CD4-positive, alpha-beta T cell treated with Interleukin-2 at 100 ng/mL for 4 hours (primary cell): Measurements from ENCODE around the gene LCORL.
"Not testable (repeated sequence)": the region's sequence is repeated elsewhere in the genome, so short reads cannot be mapped to it uniquely, and the experiment has no call there.

Source experiments
- DNase-seq: peaks from one replicate; pipeline ENCODE4 v3.0.0-alpha.2; 2020; ENCODE audit warnings: low spot score

Gene LCORL

DNA sequence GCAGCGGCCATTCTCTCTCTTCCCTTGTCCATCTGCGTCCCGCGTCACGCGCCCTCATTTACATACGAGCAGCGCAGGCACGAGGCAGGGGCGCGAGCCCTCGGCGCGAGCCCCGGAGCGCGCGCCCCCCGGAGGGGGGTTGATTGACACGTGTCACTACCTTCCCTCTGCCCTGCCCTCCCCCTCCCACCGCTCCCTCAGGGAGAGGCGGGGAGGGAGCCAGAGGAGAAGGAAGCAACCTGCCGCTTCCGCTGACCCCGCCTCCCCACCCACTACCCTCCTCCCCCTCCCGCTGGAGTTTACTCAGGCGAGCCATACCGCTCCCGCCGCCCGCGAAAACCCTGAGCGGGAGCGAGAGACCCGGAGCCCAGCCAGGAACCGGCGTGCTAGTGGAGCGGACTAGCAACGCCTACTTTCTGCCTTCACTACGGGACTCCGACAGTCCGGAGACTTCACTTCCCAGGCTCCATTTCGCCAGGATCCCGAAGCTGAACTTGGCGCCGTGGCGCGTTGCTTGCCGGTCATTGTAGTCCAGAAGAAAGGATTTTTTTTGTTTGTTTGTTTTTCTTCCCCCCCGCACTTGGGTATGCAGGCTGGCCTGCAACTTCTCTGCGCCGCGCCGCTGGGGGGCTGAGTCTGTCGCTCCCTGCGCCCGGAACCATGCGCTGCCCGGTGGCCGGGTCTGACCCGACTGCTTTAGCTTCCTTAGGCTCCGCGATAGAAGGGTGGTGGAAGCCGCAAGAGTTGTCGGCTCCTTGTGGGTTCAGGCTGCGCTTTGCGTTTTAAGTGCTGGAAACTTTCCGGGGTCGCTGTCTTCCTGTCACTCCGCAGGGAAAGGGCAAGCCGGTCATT lies at the start of gene LCORL:
Gene LCORL (minus strand): TSS at position 36 of the 852 bp plus-strand sequence. CDS start 4 bp downstream, at position 32.
- DNase-seq = peak; percentile 90

DNA sequence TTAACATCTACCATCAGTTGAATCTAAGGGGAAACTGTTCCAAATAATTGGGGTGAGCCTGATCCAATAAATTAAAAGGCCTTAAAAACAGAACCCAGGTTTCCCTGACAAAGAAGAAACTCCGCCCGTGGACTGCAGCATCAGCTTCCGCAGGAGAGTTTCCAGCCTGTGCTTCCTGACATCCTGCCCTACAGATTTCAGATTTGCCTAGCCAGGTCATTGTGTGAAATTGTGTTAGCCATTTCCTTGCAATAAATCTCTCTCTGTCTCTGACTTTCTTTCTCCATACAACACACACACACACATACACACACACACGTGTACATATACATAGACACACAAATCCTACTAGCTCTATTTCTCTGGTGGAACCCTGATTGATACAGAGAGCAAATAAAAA lies 48.3 kb upstream of the LCORL start:
- no peak for DNase-seq

GRCh38 chr4:18067031-18067430 lies 45.5 kb upstream of the LCORL start:
- DNase-seq = no peak

GRCh38 chr4:18063079-18063478 lies 41.5 kb upstream of the LCORL start:
- DNase-seq = no peak

GRCh38 chr4:18057821-18058533 lies 36.4 kb upstream of the LCORL start:
- DNase-seq = no peak

DNA sequence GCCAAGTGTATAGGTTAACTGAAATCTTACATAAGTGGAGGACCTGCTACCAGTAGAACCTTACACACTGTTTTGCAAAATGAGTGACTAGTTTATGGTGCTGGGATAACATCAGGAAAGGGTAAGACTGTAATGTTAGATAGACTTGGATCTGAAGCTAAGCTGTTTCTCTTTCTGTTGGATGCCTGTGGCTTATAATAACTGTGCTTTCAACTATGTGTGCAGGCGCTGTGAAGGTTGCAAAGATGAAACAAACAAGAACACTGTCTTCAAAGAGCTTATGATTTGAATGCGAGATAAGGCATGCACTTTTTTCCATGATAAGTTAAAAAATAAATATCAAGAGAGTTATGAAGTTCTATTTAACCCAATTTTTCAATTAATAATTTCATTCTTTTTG lies 34.5 kb upstream of the LCORL start:
- no peak for DNase-seq

GRCh38 chr4:18052158-18052557 lies 30.6 kb upstream of the LCORL start:
- DNase-seq = no peak

DNA sequence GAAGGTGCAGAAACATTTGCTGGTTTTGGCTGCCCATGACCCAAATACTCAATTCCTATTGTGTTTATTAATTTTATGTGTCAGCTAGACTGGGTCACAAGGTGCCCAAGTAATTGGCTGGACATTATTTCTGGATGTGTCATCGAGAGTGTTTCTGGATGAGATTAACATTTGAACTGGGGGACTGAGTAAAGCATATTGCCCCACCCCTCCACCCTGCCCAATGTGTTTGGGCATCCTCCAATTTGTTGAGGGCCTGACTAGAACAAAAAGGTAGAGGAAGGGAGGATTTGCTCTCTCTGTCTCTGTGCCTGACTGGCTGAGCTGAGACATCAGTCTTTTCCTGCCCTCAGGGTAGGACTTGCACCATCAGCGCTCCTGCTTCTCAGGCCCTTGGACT lies 29.7 kb upstream of the LCORL start:
- DNase-seq = no peak

GRCh38 chr4:18050448-18050847 lies 28.9 kb upstream of the LCORL start:
- no peak for DNase-seq

DNA sequence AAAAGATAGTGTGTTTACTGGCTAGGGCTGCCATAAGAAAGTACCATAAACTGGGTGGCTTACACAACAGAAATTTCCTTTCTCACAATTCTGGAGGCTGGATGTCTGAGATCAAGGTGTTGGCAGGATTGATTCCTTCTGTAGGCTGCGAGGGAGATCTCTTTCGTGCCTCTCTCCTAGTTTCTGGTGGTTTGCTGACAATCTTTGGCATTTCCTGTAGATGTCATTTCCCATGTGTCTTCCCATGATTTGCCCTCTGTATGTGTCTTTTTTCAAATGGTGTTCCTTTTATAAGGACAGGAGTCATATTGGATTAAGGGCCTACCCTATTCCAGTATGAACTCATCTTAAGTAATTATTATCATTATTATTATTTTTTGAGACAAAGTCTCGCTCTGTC lies 27.9 kb upstream of the LCORL start:
- no peak for DNase-seq

DNA sequence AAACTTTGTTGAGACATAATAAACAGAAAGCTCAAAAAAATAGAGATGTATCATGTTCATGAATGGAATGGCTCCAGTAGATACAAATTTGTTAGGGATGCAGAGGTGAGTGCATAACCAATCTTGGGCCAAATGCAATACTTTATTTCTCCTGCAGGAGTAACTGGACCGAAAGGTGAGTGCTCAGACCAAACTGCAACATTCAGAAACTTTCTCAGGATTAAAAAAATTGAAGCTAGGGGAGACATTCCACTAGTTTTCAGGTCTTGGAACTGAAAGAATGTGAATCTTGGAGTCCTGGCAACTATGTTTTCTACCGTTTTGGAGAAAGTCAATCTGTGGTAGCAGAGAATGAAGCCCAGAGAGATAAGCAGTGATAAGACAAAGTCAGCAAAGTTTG lies 21.2 kb upstream of the LCORL start:
- DNase-seq = no peak

GRCh38 chr4:18042012-18042411 lies 20.5 kb upstream of the LCORL start:
- no peak for DNase-seq

GRCh38 chr4:18041114-18041513 lies 19.6 kb upstream of the LCORL start:
- DNase-seq = no peak

GRCh38 chr4:18039113-18039512 lies 17.6 kb upstream of the LCORL start:
- DNase-seq = no peak

GRCh38 chr4:18036369-18036768 lies 14.8 kb upstream of the LCORL start:
- not testable (repeated sequence) for DNase-seq

- DNase-seq = no peak
Observed at GRCh38 chr4:18034099-18034498, 12.5 kb upstream of the LCORL start.

DNA sequence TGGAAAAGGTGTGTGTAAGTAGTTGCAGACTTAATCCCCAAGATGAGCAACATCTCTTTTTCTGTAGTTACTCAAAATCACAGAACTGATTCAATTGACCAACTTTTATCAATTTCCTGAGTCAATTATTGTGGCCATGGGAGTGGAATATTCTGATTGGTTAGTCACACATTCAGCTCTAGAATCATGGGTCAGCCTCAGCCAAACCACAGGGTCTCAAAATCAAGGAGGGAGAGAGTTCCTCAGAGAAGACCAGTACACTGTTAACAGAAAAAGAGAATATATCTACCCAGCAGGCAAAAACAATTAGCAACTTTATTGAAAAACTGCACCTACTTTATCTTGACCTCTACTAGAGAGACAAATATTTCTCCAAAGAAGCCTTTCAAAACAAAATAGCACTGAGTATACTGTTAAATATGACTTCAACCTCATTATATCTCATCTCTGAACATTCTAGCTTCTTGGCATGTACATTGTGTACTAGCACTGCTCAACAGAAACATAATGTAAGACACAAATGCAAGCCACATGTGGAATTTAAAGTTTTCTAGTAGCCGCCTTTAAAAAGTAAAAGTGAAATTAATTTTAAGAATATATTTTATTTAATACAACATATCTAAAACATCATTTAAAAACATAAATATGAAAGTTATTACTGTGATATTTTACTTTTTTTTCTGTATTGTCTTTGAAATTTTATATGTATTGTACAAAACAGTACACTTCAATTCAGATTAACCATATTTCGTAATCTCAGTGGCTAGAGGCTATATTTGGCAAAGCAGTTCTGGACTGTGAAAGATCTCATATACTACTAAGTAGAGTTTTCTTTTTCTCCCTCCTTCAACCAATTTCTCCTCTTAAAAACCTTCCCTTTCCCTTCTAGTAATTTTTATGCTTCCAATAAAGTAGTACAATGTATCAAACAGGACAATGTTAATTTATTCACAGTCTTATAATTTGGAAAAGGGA lies 11.8 kb upstream of the LCORL start:
- DNase-seq = no peak

GRCh38 chr4:18025288-18025687 lies 3.7 kb upstream of the LCORL start:
- DNase-seq = no peak

- DNase-seq = no peak
Observed at GRCh38 chr4:18022572-18023050, 1.1 kb upstream of the LCORL start.

- no peak for DNase-seq
Observed at GRCh38 chr4:18021470-18021719, 160 bp downstream of the LCORL start.

- peak; percentile 46 for DNase-seq
Observed at GRCh38 chr4:18020671-18021469, 685 bp downstream of the LCORL start.
